K562 (cell line): ENCODE results near the gene HSPB7. TPM values are rescaled to one million over a fixed set of nuclear protein-coding genes. Genes with fewer than 3 reads are reported as not detected.
A peak's percentile ranks its signal among the peaks of the same experiment; 100 is the strongest.

ENCODE experiments used
- ASH1L ChIP-seq: fragments of 450-650 bp; IDR thresholded peaks from 2 replicates; pipeline ENCODE4 v1.6.1; 2018; ENCODE audit warnings: borderline replicate concordance, mild to moderate bottlenecking, low read depth; ENCODE audit not compliant: partially characterized antibody
- EGR1 ChIP-seq: fragments of 450-650 bp; conservative IDR thresholded peaks from 2 replicates; pipeline ENCODE4 v1.6.1; 2017; ENCODE audit warnings: mild to moderate bottlenecking
- FOXP1 ChIP-seq: sonication (generic); formaldehyde crosslinking; IDR thresholded peaks from 2 replicates; pipeline ENCODE4 v1.8.0; 2022; ENCODE audit warnings: mild to moderate bottlenecking, missing genetic modification reagents
- IRF2 ChIP-seq: sonication (generic); formaldehyde crosslinking; IDR thresholded peaks from 2 replicates; pipeline ENCODE4 v1.8.1; 2022; ENCODE audit warnings: mild to moderate bottlenecking, missing genetic modification reagents
- PHF8 ChIP-seq: fragments of 200-600 bp; sonication (generic); IDR thresholded peaks from 2 replicates; pipeline ENCODE4 v1.6.1; 2012; ENCODE audit warnings: mixed run types, mild to moderate bottlenecking, inconsistent platforms, low read length, moderate library complexity, borderline replicate concordance
- RCOR1 ChIP-seq, 2 experiments: IDR thresholded peaks; 2 replicates each; pipeline ENCODE4 v1.6.1; 2012; ENCODE audit warnings: low read depth in 2 of 2, low read length in 2 of 2, borderline replicate concordance in 1 of 2, improper control_type of control experiment in 1 of 2
- RFX5 ChIP-seq: IDR thresholded peaks from 2 replicates; pipeline ENCODE4 v1.6.1; 2011; ENCODE audit warnings: low read depth, mild to moderate bottlenecking, improper control_type of control experiment, low read length
- THRAP3 ChIP-seq: fragments of 450-650 bp; IDR thresholded peaks from 2 replicates; pipeline ENCODE4 v1.6.1; 2016; ENCODE audit warnings: mild to moderate bottlenecking, inconsistent platforms, borderline replicate concordance
- TRIM25 ChIP-seq: fragments of 450-650 bp; IDR thresholded peaks from 2 replicates; pipeline ENCODE4 v1.7.0; 2016; ENCODE audit warnings: borderline replicate concordance
- ZBTB40 ChIP-seq, 2 experiments: fragments of 450-650 bp in 1 of 2; sonication (generic) in 1 of 2; formaldehyde crosslinking in 1 of 2; IDR thresholded peaks; 2 replicates each; pipeline versions ENCODE4 v1.7.1 to v1.9.0; 2016 to 2022; ENCODE audit warnings: inconsistent platforms in 1 of 2, mild to moderate bottlenecking in 1 of 2, missing genetic modification reagents in 1 of 2
- ZEB2 ChIP-seq: fragments of 450-650 bp; IDR thresholded peaks from 2 replicates; pipeline ENCODE4 v1.6.1; 2016
- ZFP36 ChIP-seq: fragments of 150-350 bp; IDR thresholded peaks from 2 replicates; pipeline ENCODE4 v1.6.1; 2018; ENCODE audit warnings: low read length, low read depth; ENCODE audit not compliant: partially characterized antibody
- ZNF584 ChIP-seq: fragments of 200-800 bp; sonication (Bioruptor generic); IDR thresholded peaks from 2 replicates; pipeline ENCODE4 v1.6.1; 2016; ENCODE audit warnings: low read depth, mild to moderate bottlenecking, missing genetic modification characterization, missing compliant biosample characterization
- ZNF639 ChIP-seq, 2 experiments: fragments of 200-800 bp in 1 of 2; sonication (Bioruptor generic) in 1 of 2; sonication (generic) in 1 of 2; formaldehyde crosslinking in 1 of 2; IDR thresholded peaks in 1 of 2; conservative IDR thresholded peaks in 1 of 2; 2 replicates each; pipeline versions ENCODE4 v1.5.0 to v1.6.1; 2016 to 2020; ENCODE audit warnings: missing compliant biosample characterization in 1 of 2, missing genetic modification characterization in 1 of 2, missing genetic modification reagents in 1 of 2
- polyA plus RNA-seq, 8 experiments: library from polyadenylated mRNA; depleted of rRNA in 4 of 8; stranded (reverse) in 5 of 8; unstranded in 3 of 8; fragments of >200 nt; fragmentation: Nextera tagmentation in 2 of 8; fragmentation: Illumina TruSeq in 1 of 8; extraction: Ambion mirVana in 2 of 8; extraction: Trizol in 1 of 8; gene quantifications; 2 replicates each; pipeline versions ENCODE4 v1.2.1 to v1.2.3, GENCODE V29; 2011 to 2014; ENCODE audit warnings: inconsistent platforms in 1 of 8, missing spikeins in 1 of 8
- total RNA-seq, 7 experiments: library from RNA; depleted of rRNA in 6 of 7; stranded (reverse); fragments of >200 nt in 6 of 7; fragmentation: Illumina TruSeq in 2 of 7; extraction: Trizol in 2 of 7; gene quantifications; 2 replicates each; pipeline versions ENCODE4 v1.2.1 to v1.2.3, GENCODE V29; 2011 to 2021; ENCODE audit warnings: low replicate concordance in 1 of 7

HSPB7 gene
- total and polyA plus RNA-seq, 9 of the 15 experiments (the other 6 are each of a cell fraction or from before 2014, with no cell fraction given) = 0.05 to 0.19 (median 0.07) TPM; not detected in 6

- TF ChIP-seq TRIM25 (no peak), RFX5 (no peak), THRAP3 (no peak), PHF8 (no peak), ZNF584 (CRISPR knock-in tag) (no peak), ZBTB40 (IDR thresholded peaks at IDR 0.05) (no peak), ZBTB40 (CRISPR knock-in tag; IDR thresholded peaks at IDR 0.05) (no peak), ZFP36 (peak; percentile 99), ZEB2 (no peak), ZNF639 (CRISPR knock-in tag; conservative IDR thresholded peaks at IDR 0.05 in 1 of 2, IDR thresholded peaks at IDR 0.05 in 1 of 2) (no peak), IRF2 (CRISPR knock-in tag) (no peak), EGR1 (no peak), RCOR1 (IDR thresholded peaks at IDR 0.05; ENCODE audit: borderline replicate concordance in 1 of 2, low read depth in 2 of 2, low read length in 2 of 2) (peak in 1 of 2 experiments; percentile 49; a peak in 1 of 4 replicates), FOXP1 (CRISPR knock-in tag) (0 out of 2 replicates have a peak, but pooled peaks have one; percentile 36), ASH1L (no peak)
These were observed 5.8 kb downstream of the HSPB7 start (continued) for GRCh38 chr1:16011936-16012589.
